GM21423 (cell line): Measurements from ENCODE around the gene TAF1A.

ENCODE experiments used
- ATAC-seq: cut with Tn5 transposase; IDR thresholded peaks from one replicate; pipeline ENCODE4 v1.9.1; 2021; ENCODE audit warnings: mild to moderate bottlenecking, moderate library complexity; ENCODE audit not compliant: unreplicated experiment

The TAF1A gene

DNA sequence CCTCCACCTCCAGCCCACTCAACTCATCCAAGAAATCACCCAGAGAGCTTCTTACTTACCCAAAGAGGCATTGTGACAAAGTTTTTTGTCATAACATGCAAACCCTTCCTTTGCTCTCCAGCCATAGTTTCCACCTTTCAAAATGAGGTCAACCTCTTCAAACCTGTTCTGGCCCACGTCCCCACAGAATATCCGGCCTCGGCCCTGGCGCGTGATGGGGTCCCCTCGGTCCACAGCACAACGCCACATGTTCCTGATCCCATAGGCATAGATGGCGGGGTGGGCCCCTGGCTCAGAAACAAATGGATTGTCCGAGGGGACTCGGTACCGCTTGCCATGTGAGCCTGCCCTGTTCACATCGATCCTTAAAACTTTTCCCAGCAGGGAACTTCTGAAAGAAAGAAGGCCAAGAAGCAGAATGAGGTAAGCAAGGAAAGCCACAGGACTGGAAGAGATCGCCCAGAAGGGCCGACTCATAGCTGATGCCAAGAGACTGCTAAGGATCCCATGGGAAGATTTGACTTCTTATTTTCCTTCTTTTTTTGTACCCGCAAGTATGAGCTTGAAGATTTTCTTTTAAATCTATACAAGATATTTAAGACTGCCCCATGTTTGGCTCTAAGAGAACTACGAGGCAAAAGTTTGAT lies 49.7 kb downstream of the TAF1A start:
- ATAC-seq: no peak

- no peak for ATAC-seq
Measured at GRCh38 chr1:222535455-222535854, 54.3 kb downstream of the TAF1A start.

DNA sequence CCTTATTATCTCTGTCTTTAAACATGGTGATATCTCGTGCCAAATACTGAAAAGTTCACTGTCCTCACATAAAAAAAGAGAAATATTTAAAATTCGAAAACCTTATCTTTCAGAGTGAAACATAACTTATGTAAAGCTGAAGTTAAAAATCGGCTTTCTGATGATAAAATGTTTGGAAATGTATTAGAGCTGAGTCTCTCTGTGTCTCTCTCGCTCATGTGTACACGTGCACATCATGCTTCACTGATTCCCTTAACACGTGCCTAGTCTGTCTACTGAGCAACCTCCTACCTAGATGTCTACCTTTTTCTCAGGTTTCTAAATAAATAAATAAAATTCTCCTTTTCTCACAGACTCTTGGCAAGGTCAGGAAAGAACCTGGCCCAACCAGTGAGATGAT lies 58.9 kb downstream of the TAF1A start:
- no peak for ATAC-seq

DNA sequence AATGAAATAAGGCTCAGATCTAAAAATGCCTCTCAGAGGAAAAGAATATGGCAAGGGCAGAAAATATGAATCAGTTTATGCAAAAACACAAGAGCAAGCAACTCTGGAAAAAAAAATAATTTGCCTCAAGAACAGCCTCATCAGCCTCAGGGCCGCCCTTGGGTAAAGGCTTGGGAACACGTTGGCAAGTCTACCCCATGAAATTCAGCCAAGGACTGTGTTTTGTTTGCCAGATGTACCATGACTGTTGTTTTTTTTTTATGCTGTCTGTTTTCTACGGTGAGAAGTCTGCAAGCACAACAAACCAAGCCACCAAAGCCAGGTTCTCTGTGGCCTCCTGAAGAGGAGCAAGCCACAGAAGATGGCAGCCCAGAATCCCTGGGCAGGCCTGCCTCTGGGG lies 59.8 kb downstream of the TAF1A start:
- no peak for ATAC-seq

DNA sequence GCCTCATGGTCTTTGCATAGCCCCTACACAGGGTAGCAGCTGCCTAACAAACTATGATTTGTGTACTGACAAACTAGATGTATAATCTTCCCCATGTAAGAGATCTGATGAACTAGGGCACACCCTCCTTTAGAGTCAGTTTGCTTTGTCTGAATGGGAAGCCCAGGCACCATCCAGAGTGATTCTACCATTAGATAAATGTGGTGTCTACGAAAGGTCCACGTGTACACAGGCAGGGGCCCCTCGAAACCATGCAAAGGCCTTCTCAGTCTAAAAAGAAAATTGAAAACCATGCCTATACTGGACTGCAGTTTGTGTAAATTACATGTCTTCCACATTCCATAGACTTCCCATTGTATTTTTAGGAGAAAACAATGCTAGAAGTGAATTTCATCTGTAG lies 60.6 kb downstream of the TAF1A start:
- ATAC-seq: no peak

DNA sequence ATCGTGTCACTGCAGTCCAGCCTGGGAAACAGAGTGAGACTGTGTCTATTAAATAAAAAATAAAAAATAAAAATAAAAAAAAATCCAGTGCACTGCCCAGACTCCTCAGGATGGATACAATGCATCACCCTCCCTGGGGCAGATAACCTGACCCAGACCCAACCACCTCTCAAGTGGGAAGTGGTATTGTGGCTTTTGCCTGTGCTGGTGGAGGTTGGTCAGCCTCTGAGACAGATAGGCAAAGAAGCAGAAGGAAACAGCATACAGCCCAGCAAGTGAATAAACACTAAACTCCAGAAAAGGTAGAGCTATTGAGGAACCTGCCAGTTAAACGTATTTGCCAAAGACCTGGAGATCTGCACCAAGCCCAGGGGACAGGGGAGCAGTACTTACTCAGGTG lies 63.8 kb downstream of the TAF1A start:
- no peak for ATAC-seq

DNA sequence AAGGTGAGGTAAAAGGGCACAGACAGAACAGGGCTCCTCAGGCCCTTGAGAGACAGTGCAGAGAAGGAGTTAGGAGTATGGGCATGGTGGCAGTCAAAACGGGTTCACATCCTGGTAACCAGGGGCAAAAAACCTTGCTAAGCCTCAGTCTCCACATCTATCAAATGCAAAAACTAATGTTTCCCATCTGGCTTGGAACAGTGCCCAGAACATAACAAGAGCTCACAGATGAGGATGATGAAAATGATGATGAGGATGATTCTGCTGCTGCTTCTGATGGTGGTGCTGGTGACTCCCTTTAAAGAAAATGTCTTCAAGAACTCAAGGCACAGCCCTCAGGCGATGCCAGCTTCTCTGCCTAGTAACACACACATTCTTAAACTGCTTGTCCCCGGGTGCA lies 65.9 kb downstream of the TAF1A start:
- no peak for ATAC-seq

- ATAC-seq: no peak
Measured at GRCh38 chr1:222522105-222522915, 67.4 kb downstream of the TAF1A start.

DNA sequence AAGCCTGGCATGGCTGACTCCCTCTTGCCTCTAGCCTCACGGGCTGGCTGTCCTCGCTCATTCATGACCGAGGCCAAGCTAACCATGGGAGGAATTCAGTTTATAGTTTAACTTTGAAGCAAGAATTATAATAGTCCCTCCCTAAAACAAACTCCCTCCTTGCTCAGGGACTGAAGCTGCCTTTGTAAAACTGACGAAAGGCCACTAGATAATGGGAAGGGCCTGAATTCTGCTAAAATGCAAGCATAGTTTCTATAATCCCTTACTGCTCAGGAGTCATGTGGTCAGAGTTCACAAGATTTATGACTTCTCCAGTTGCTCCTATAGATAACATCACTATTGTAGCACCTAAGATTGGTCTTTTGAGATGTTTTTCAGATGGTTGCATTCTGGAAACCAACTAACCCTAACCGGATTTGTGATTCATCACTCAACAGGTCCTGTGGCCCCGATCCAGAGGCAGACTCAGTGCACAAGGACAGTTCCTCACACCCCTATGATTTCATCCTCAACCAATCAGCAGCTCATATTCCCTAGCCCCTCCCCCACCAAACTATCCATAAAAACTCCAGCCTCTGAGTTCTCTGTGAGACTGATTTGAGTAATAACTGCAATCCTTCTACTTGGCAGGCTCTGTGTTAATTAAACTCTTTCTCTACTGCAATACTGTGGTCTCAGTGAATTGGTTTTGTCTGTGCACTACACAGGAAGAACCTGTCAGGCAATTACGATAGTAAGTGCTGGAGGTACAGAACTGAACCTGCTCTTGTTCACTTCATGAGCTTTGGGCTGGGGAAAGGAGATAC lies 68.2 kb downstream of the TAF1A start:
- no peak for ATAC-seq
